NCI-H2029 (cell line): ENCODE data around the gene C11orf98.
A peak's percentile ranks its signal among the peaks of the same experiment; 100 is the strongest.
"Not testable (repeated sequence)": the region's sequence is repeated elsewhere in the genome, so short reads cannot be mapped to it uniquely, and the experiment has no call there.

Experiments used
- DNase-seq: peaks from one replicate; lab custom pipeline; 2025; lab: John Stamatoyannopoulos, UW

The C11orf98 gene

DNA sequence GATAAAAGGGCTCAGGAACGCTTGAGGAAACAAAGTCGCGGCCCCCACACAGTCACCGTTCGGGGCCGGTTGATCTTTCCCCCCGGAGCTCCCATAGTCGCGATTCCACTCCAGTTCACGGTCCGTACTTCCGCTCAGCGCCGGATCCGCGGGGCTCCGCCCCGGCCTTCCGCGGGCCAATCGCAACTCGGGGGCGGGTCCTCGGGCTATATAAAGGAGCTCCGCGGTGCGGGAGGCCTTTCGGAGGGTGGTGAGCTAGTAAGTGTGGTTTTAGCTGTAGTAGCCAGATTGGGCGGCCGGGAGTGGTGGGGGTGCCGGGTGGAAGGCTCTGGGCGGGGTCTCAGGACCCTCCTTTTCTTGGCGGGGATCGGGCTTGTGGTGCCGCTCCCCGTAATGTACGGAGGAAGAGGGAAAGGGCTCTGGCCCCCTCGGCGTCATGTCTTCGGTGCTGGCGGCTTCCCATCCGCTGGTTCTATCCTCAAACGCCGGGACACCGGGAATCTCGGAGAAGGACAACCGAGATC is at the start of gene C11orf98, which contains the start of gene CSKMT:
C11orf98 (minus strand) TSS at position 136 of the 524 bp plus-strand sequence; CDS start at position 95, 41 bp downstream.
CSKMT (plus strand) TSS at position 238 of the 524 bp plus-strand sequence. CDS start 568 bp downstream, outside the sequence.
- peak; percentile 91 for DNase-seq

DNA sequence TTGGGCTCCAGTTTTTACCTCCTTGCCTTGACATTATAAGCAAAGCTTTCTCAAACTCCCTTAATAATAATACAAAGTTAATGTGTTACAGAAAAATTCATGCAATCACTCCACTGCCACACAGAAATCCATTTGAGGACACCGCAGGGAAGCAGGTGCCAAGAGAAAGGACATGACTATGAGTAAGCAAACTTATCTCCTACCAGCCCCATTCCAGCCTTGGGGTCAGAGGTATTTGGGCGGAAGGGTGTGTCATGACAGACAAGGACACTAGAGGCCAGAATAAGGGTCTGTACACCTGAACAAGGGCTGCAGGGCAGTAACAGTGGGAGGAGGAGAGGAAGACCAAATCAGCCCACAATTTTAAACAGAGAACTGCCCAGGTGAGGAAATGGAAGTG is 48.3 kb upstream of the C11orf98 start:
- no peak for DNase-seq

DNA sequence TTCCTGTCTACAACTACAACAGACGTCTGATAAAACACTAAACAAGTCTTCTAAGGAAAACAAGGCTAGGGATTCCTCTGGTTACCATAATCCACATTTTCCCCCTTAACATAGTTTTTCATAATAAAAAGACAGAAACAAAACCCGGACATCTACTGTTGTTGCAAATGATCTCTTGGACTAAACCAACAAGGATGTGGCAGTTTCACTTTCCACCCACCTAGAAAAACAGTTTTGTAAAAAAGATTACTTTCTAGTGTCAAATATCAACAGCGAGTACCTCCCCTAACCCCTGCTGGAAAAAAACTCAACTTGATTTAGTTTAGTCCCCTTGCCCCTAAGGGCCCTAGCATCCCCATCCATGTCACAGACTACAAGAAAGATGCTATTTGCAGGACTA is 47.9 kb upstream of the C11orf98 start:
- DNase-seq, result no peak

DNA sequence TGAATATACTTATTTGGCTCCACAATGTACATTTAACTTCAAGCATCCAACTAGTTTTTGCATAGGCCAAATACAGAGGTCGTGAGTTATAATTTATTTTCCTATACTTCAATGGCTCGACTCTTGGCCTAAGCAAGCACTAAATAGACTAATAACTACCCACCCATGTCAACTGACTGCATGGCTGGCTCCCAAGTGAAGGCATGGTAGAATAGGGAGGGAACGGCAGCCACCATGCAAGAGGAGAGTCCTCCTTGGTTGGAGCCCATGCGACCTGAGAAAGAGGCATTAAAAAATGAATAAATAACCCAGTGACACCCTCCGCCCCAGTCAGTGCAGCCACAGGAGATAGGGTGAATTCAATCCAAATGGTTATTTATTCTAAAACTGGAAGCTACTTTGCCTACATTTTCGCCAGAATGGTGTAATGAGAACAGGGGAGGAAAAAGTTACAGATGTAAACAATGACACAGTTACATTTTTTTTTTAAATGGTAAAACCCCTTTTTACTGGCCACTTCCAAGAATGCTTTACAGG is 47.3 kb upstream of the C11orf98 start:
- DNase-seq, result no peak

DNA sequence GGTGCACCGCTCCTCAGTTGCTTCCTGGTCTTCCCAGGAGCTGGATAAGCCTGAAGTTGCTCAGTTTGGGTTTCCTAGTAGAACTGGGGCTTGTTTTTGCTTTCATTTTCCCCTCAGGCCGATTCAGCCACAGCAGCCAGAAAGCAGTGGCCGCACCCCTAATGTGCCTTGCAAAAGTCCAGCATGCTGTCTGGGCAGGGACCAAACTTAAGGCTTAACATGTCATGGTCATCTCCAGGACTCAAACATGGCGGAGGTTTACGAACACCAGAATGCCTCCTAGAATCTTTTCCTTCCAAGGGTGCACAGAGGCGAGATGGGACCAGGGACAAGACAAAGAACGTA is 45.0 kb upstream of the C11orf98 start:
- no peak for DNase-seq

DNA sequence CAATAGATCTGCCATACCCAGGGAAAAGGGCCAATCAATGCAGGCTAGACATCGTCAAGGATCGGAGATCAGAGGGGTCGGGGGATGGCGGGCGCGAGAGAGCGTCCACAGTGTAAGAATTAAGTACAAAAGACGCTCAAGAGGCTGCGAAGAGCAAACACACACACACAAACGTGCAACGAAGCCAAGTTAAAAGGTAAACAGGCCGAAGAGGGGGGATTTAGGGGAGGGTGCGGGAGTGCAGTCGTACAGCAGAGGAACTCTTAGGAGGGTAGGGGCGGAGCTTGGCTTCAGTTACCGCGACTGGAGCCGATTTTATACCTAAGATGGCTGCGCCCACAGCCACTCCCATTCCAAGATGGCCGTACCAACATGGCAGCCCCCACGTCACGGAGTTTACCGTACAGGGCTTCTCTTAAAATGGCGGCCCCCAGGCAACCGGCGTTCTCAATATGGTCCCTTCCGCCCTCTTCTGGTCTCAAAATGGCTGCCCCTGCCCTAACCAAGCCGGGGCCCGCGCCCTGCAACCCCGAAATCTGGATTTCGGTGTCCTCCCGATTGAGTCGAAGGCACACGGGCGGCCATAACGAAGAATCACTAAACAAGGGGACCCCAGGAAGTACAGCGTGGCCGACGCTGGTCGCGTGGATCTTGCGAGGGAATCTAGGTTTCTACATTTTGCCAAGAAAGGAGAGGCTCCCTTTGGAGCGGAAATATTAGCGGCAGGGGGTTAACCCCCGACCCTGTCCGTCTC is 44.4 kb upstream of the C11orf98 start:
- DNase-seq, result peak; percentile 99

DNA sequence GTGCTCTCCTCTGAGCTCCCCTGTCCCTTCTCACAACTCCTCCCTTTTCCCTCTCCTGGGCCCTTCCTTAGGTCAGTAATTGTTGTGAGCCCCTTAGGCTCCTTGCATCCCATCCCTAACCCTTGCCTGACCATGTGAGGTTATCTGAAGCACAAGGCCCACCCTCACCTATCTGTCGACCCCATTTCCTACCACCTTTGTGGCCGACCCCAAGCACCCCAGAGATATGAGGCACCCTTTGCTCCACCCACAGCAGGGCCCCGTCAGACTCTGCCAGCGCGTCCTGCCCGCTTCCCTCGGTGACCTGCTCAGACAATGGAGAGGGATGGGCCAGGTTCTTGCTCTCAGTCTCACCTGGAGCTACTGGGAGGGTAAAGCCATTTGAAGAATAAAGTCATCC is 43.8 kb upstream of the C11orf98 start:
- DNase-seq, result peak; percentile 55

DNA sequence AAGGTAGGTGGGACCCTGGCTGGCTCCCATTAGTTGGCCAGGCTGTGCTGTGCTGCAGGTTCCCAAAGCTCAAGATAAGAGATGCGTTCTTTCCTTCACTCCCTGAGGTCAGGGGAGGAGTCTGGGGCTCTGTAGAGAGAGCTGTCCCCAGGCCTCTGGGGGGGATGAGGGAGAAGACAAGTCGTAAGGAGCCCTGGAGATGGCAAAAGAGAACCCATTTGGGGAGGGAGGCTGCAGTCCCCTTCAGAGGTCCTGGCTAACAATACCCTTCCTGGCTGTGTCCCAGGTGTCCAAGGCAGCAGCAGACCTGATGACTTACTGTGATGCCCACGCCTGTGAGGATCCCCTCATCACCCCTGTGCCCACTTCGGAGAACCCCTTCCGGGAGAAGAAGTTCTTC is 43.4 kb upstream of the C11orf98 start:
- DNase-seq, result no peak

DNA sequence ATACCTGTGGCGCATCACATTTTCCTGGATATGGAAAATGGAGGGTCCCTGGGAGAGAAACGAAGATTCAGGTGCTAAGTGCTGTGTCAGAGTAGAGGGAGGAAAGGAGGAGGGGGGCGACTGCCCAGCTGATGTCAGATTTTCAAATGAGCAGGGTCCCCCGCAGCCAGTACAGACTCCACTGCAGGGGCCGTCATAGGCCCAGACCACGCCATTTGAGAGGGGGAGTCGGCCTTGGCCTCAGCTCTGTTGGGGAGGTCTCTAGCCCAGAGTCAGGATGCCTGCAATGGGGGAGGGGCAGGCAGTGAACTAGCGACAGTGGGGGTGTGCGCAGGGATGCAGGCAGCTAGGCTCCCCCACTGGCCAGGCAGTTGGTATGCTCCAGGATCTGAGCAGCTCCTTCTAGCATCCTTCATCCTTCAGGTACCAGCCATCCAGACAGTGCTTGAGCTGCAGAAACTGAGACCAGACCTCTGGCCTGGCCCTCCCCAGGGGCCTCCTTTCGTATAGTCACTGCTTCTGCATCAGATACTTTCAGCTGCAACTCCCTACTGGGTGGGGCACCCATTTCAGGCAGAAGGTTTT is 42.4 kb upstream of the C11orf98 start, which contains the start of the genes BSCL2 and GNG3:
BSCL2 (minus strand) TSS at position 148 of the 585 bp plus-strand sequence. CDS start 229 bp downstream, outside the sequence.
GNG3 (plus strand) TSS at position 400 of the 585 bp plus-strand sequence. CDS start 620 bp downstream, outside the sequence.
- DNase-seq, result no peak

DNA sequence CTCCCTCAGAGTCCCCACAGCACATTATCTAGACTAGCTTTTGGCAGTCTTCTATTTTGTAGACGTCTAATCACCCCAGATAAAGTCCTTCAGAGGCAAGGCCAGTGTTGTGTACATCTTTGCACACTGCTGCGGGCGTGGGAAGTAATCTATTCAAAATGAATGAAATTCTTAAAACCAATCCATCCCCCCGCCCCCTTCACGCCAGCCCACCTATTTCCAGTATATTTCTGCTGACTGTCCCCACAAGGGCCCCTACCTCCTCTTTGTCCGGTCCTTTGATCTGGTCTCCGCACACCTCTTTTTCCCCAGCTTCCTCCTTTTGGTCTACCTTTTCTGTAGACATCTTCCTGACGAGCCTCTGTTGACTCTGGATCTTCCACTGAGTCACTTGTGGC is 41.8 kb upstream of the C11orf98 start:
- no peak for DNase-seq

DNA sequence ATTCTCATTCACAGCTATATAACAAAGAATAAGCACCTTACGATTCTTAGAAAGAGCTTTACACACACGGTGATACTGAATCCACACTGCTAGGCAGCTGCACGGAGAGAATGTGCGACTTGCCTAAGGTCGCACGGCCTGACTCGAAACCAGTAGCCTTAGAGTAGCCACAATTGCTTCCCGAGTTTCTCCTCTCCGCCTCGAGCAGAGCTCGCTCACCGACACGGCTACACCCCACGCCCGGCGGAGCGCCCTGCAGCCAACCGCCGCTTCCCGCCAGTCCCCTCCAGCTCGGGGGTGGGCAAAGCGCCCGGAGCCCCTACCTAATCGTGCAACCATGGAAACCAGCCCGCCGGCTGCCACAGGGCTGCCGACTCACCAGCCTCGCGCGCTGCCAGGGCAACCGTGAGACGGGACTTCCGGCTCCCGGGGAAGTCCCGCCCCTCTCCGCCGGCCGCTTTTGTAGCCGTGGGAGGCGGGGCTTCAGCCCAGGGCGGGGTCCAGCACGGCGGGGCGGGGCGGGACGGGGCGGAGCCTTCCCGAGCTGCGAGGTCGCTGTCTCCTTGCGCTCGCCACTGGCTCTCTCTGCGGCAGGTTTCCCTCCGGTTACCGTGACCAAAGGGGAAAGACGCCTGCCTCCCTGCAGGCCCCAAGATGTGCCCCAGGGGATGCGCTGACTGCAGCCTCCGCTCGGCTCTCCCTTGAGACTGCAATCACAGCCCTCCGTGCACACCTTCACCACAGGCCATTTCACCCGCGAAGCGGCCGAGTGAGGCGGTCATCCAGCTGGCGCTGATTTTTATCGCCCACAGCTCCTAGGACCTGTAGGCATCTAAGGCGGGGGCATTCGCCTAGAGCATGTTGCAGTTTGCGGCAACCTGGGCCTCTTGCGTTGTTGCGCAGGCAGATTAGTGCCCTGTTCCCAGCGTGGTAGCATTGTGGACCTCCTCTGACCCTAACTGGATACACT is 41.2 kb upstream of the C11orf98 start:
- DNase-seq, result peak; percentile 96

DNA sequence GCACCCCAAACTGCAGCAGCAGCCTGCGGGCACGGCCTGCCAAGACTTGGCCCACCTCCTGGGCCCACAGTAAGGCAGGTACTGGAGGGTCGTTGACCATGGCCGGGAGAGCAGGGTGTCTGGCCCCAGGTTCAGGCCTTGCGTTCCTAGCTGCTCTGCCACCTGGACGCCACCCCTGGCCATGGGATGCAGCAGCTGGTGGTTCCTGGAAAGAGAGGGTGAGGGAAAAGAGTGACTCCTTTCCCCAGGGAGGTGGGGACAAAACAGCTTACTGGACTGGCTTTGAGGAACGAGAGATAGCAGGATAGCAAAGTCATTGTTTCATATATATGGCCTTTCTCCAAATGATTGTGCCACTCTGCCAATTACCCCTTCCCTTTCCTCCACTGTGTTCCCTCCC is 40.4 kb upstream of the C11orf98 start:
- no peak for DNase-seq

DNA sequence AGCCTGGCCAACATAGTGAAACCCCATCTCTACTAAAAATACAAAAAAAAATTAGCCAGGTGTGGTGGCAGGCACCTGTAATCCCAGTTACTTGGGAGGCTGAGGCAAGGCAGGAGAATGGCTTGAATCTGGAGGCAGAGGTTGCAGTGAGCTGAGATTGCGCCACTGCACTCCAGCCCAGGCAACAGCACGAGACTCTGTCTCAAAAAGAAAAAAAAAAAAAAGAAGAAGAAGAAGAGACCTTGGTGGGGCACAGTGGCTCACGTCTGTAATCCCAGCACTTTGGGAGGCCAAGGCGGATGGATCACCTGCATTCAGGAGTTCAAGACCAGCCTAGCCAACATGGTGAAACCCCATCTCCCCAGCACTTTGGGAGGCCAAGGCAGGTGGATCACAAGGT is 38.9 kb upstream of the C11orf98 start:
- DNase-seq, result not testable (repeated sequence)

DNA sequence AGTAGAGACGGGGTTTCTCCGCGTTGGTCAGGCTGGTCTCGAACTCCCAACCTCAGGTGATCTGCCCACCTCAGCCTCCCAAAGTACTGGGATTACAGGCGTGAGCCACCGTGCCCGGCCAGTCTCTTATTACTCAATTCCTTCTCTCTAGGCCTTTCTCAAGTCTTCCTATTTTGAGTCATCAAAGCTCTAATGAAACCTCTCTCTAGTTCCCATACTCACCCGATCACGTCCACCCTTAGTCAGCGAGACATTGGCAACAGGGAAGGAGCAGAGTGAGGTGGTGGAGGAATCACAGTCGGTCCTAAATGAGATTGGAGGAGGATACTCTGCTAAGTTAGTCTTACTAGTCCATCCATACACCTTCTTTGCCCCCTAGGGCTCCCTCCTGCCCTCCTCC is 37.2 kb upstream of the C11orf98 start:
- DNase-seq, result no peak

DNA sequence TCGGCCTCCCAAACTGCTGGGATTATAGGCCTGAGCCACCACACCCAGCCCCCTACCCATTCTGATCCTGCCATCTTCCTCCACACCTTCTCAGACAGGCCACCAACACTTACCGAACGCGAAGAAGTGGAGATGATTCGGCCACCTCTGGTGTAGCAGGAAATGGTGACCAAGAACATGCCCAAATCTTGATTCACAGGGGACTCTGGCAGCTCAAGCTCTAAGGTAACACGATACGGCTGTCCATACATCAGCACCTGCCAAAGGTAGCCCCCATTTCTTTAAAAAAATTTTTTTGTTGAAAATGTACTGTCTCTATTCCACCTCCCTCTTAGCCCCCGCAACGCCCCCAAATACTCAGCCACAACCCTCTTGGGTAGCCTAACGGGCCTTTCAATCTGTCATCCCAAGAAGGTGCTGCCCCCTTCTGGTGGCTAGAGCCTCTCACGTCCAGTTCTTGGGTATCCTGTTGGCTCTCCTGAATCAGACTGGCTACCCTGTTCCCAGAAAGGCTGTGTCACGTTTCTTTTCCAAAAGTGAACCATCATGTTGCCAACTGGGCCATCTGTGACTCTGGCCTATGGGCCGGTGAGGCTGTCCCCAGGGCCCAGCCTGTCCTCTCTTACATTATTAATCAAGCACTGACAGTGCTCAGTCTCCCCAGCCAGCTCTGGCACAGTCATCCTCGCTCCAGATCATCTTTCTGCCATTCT is 29.6 kb upstream of the C11orf98 start:
- peak; percentile 52 for DNase-seq

DNA sequence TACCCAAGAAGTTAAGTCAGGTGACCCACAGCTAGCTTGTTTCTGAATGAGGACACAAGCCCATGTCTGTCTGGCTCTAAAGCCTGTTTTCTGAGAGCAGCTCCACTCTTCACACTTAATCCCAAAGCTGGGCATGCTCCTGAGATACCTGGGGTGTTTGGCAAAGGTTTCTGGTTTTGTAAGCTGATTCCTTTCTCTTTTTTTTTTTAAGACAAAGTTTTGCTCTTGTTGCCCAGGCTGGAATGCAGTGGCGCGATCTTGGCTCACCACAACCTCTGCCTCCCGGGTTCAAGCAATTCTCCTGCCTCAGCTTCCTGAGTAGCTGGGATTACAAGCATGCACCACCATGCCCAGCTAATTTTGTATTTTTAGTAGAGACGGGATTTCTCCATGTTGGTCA is 28.6 kb upstream of the C11orf98 start:
- DNase-seq, result not testable (repeated sequence)

DNA sequence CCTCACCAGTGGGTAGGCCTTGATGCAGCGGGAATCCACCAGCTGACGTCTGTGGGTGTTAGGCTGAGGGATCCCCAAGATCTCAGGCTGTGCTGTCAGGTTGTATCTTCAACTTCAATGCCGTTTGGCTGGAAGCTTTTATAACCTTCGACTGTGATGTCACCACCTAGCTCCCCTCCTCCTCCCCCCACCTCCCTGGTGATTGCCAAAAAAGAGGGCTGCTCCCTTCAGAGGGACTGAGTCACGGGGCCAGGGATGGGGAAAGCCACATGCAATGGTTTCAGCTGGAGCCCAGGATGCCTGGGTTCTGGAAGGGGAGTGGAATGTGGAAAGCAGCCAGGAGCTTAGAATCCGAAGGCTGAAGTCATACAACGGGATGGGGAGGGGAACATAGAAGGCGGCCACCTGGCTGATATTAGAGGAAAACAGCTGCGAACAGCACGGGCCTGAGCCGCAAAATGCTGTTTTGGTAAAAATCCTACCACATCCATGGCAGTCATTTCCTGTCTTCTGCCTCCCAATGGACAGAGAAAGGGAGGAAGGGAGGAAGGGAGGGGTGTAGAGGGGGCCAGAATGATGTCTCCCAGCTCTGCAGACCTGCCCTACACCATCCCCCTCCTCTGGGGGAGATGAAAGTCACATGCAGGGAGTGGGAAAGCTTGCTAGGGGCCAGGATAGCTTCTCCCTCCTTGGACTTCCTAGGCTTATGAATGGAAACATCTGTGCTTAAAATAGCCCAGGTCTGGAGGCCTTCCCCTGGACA is 24.6 kb upstream of the C11orf98 start, which contains the start of gene LRRN4CL:
LRRN4CL (minus strand) TSS at position 110 of the 763 bp plus-strand sequence. CDS start 1,022 bp downstream, outside the sequence.
- no peak for DNase-seq

DNA sequence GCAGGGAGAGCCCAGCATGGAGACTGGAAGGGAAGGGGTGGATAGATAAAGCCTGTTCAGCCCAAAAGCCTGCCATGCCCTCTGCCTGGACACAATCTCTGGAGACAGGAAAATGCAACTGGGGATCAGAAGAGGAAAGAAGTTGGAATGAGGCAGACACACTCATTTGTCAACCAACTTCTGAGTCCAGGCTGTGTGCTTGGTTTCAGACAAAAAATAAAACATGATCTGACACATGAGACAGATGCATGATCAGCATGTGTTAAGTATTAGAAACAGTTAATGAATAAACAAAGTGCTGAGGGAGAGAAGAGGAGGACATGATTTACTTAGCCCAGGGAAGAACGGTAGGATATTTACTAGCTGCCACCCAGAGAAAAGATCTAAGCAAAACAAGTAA is 23.5 kb upstream of the C11orf98 start:
- no peak for DNase-seq

DNA sequence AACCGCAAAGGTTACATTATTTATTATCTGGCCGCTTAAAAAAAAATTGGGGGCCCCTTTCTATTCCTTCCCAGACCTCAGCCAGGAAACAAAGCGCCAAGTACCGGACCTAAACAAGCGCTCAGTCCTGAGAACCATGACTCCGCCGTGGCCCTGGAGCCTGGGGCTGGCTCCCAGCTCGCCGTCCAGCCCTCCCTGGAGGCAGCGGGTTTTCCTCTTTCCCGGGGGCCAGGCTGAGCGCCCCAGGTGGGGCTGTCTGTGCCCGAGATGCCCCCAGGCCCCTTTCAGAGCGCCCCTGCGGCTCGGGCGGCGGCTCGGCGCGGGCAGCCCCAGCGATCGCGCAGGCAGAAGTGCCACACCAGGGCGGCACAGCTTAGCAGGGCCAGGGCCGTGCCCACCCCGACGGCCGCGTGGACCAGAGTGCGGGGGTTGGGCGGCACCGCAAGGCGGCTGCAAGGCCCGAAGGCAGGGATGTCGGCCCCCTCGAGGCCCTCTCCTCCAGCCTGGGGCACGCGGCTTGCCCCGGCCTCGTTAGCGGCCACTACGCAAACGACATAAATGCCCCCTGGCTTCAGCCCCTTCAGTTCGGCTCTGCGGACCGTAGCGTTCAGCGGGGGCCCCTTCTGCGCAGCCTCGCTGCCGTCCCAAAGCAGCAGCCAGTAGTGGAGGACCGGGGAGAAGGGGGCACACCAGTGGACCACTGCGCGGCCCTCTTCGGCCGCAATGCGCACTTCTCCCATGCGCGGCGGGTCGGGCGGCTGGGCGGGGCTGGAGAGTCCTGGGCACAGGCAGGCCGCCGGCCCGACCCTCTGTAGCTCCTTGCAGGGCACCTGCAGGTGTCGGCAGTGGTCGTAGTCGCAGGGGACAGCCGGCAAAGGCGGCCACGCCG is 22.7 kb upstream of the C11orf98 start:
- DNase-seq, result no peak
